Measurements from ENCODE around the gene PNPT1.
A peak's percentile ranks its signal among the peaks of the same experiment; 100 is the strongest.

PNPT1 gene

GRCh38 chr2:55668956-55669355 is 24.7 kb downstream of the PNPT1 start:
- DNase-seq (ENCODE audit: low spot score) = no peak

- DNase-seq (ENCODE audit: low spot score) = no peak
These were observed 40.4 kb downstream of the PNPT1 start for GRCh38 chr2:55653255-55653654.

GRCh38 chr2:55649211-55649610 is 44.4 kb downstream of the PNPT1 start:
- DNase-seq (ENCODE audit: low spot score) = no peak

GRCh38 chr2:55636831-55637230 is 56.8 kb downstream of the PNPT1 start:
- no peak for DNase-seq (ENCODE audit: low spot score)

- DNase-seq (ENCODE audit: low spot score) = no peak
These were observed 64.7 kb downstream of the PNPT1 start for GRCh38 chr2:55628931-55629330.

GRCh38 chr2:55627915-55628314 is 65.7 kb downstream of the PNPT1 start:
- no peak for DNase-seq (ENCODE audit: low spot score)

GRCh38 chr2:55621802-55622201 is 71.8 kb downstream of the PNPT1 start:
- DNase-seq (ENCODE audit: low spot score) = no peak

GRCh38 chr2:55620123-55620779 is 73.4 kb downstream of the PNPT1 start:
- DNase-seq (ENCODE audit: low spot score) = peak; percentile 18

- DNase-seq (ENCODE audit: low spot score) = peak; percentile 54
These were observed 75.2 kb downstream of the PNPT1 start for GRCh38 chr2:55618275-55619055.

- no peak for DNase-seq (ENCODE audit: low spot score)
These were observed 75.7 kb downstream of the PNPT1 start for GRCh38 chr2:55618025-55618274.

- DNase-seq (ENCODE audit: low spot score) = peak; percentile 96
These were observed 76.2 kb downstream of the PNPT1 start, which contains the start of gene PPP4R3B for GRCh38 chr2:55617175-55618024. Gene PPP4R3B, minus strand, starts transcription at chr2:55617622. Its CDS starts 337 bp downstream, at chr2:55617285.

- peak; percentile 43 for DNase-seq (ENCODE audit: low spot score)
These were observed 77.0 kb downstream of the PNPT1 start for GRCh38 chr2:55616551-55617174.

GRCh38 chr2:55611997-55612396 is 81.6 kb downstream of the PNPT1 start:
- no peak for DNase-seq (ENCODE audit: low spot score)

GRCh38 chr2:55610954-55611743 is 82.5 kb downstream of the PNPT1 start:
- DNase-seq (ENCODE audit: low spot score) = no peak

GRCh38 chr2:55609938-55610578 is 83.6 kb downstream of the PNPT1 start:
- DNase-seq (ENCODE audit: low spot score) = no peak

- no peak for DNase-seq (ENCODE audit: low spot score)
These were observed 84.3 kb downstream of the PNPT1 start for GRCh38 chr2:55609193-55609794.

- no peak for DNase-seq (ENCODE audit: low spot score)
These were observed 85.9 kb downstream of the PNPT1 start for GRCh38 chr2:55607717-55608116.

- no peak for DNase-seq (ENCODE audit: low spot score)
These were observed 89.5 kb downstream of the PNPT1 start for GRCh38 chr2:55604027-55604565.

- no peak for DNase-seq (ENCODE audit: low spot score)
These were observed 91.8 kb downstream of the PNPT1 start for GRCh38 chr2:55601849-55602248.

GRCh38 chr2:55598056-55598795 is 95.4 kb downstream of the PNPT1 start:
- no peak for DNase-seq (ENCODE audit: low spot score)

Data from iPS-NIHi11 (cell line).